Mononuclear cell (primary cell): ENCODE data around the gene IDH3G. TPM values are rescaled to one million over a fixed set of nuclear protein-coding genes. Genes with fewer than 3 reads are reported as not detected.

ENCODE experiments used
- H3K27me3 ChIP-seq: 2 replicates; pipeline ENCODE4 v1.6.0; 2011; ENCODE audit warnings: low read length, control low read depth; ENCODE audit not compliant: insufficient read depth
- H3K4me1 ChIP-seq: 2 replicates; pipeline ENCODE4 v1.5.1; 2011; ENCODE audit warnings: mild to moderate bottlenecking, low read length, control low read depth; ENCODE audit not compliant: insufficient read depth
- H3K4me3 ChIP-seq: 2 replicates; pipeline ENCODE4 v1.5.1; 2011; ENCODE audit warnings: mild to moderate bottlenecking, low read length, moderate library complexity
- H3K9me3 ChIP-seq: 2 replicates; pipeline ENCODE4 v1.5.1; 2011; ENCODE audit warnings: low read depth, mild to moderate bottlenecking, control low read depth, low read length
- total RNA-seq: library from RNA; depleted of rRNA; stranded (reverse); fragments of >200 nt; gene quantifications from one replicate; pipeline ENCODE4 v1.2.3, GENCODE V29; 2012

Gene IDH3G
- total RNA-seq, 1 donor: 42.3 TPM

DNA sequence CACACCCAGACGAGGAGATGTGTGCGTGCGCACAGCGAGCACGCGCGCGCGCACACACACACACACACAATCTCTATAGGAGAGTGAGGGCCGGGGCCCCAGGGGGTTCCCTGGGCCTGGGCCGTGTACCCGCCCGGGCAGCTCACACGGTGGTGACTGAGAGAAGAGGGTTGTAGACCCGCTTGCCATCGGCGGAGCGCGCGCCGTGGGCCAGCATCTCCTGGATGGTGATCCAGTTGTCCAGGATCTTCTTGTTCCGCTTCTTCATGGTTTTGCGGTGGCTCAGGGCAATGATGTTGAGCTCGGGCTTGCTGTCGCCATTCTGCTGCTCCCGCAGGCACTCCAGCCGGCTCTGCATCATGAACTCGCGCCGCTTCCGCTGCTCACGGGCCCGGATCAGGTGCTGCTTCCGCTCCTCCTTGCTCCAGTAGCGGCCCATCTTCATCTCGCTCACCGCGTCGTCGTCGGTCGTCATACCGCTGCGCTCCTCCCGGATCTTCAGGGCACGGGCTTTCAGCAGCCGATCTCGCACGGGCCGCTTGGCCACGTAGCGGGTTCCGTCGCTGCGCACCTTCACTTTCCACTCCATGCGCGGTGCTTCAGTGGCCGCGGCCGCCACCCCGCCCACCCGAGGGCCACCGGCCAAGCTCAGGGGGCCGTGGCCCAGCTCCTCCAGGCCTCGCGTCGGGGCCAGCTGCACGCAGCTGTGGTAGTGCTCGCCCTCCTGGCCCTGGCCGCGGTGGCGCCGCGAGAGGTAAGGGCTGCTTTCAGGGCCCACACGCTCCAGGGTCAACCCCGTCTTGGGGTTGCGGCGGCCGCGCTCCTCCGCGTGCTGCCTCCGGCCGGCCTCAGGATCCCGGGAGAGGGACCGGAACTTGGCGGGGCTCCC is 9.3 kb upstream of the IDH3G start:
- H3K4me1 ChIP-seq: no peaks in the 10 kb centered on the region
- H3K9me3 ChIP-seq: no peaks in the 10 kb centered on the region
- no peak overlapping the region for H3K4me3 ChIP-seq
- H3K27me3 ChIP-seq: no peaks in the 10 kb centered on the region

DNA sequence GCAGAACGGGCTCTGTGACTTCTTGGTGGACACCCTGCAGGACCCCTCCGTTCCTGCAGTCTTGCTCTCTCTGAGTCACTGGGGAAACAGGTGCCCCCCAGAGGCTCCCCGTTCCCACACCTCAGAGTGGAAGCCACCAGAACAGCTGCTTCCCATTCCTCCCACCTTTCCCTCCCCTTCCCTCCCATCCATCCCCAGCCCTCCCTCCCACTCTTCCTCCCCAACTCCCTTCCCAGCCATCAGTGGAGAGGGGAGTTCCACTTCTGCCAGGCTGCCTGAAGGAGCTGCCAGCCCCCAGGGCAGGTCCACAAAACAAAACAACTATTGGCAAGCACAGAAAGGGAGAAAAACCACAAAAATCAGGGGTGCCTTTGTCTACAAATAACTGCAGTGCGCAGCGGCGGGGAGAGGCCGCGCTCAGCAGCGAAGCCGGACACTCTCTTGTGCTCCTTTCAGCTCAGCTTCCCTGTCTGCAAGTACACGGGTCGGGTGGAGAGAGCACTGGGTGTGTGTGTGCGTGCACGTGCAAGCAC is 8.4 kb upstream of the IDH3G start:
- Histone ChIP-seq H3K27me3 (no peaks in the 10 kb centered on the region), H3K4me3 (no peak overlapping the region), H3K9me3 (no peaks in the 10 kb centered on the region), H3K4me1 (no peaks in the 10 kb centered on the region)

- H3K4me1 ChIP-seq: no peaks in the 10 kb centered on the region
- no peaks in the 10 kb centered on the region for H3K27me3 ChIP-seq
- no peaks in the 10 kb centered on the region for H3K9me3 ChIP-seq
- no peak overlapping the region for H3K4me3 ChIP-seq
These were observed 7.5 kb upstream of the IDH3G start for GRCh38 chrX:153801669-153802068.

GRCh38 chrX:153800746-153801145 is 6.6 kb upstream of the IDH3G start:
- H3K4me3 ChIP-seq: no peak overlapping the region
- no peaks in the 10 kb centered on the region for H3K27me3 ChIP-seq
- no peaks in the 10 kb centered on the region for H3K9me3 ChIP-seq
- H3K4me1 ChIP-seq: peaks cover 8% of the 10 kb centered on the region

DNA sequence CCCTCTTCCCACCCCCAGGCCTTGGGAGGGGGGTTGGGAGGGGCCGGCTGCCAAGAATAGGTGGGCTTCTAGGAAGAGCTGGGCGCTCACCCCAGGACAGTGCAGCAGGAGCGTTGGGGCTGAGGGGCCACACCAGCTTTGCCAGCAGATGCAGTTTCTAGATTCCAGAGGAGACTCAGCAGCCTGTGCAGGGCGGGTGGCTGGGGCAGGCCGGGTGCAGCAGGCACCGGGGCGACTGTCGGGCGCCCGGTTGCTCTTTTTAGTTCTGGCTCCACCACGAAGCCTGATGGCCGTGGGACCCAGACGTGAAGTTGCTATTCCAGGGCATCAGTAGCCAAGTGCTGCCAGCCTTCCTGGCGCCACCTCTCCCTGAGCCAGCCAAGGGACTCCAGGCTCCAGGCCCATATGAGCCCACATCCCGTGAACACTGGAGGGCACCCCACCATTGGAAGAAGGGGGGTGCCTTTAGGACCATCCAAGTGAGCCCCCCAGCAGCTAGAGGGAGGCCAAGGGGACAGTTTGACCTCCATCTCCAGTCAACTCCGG is 6.1 kb upstream of the IDH3G start:
- Histone ChIP-seq H3K4me3 (no peak overlapping the region), H3K27me3 (no peaks in the 10 kb centered on the region), H3K4me1 (peaks cover 13% of the 10 kb centered on the region), H3K9me3 (no peaks in the 10 kb centered on the region)

- Histone ChIP-seq H3K4me3 (no peak overlapping the region), H3K27me3 (no peaks in the 10 kb centered on the region), H3K4me1 (peaks cover 14% of the 10 kb centered on the region), H3K9me3 (no peaks in the 10 kb centered on the region)
These were observed 5.2 kb upstream of the IDH3G start for GRCh38 chrX:153799326-153799725.

DNA sequence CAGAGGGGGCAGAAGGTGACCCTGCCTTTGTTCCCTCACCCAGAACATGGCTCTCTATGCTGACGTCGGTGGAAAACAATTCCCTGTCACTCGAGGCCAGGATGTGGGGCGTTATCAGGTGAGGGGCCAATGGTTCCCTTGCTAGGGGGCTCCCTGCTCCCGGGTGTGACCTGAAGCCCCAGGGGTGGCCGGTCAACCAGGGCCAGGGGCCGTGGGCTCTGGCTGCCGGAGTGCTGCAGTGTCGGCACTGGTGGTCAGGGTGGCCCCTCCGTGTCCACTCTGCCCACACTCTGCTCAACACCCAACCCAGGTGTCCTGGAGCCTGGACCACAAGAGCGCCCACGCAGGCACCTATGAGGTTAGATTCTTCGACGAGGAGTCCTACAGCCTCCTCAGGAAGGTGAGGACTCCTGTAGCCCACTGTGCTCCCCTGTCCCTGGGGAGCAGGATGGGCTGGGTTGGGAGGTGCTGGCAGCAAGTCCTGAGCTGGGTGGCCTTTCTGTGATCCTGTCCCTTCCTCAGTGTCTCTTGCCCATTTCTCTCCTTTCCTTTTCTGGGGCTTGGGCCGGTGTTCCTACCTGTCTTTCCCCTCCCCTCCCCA is 3.3 kb upstream of the IDH3G start:
- H3K4me1 ChIP-seq: peaks cover 25% of the 10 kb centered on the region
- H3K27me3 ChIP-seq: no peaks in the 10 kb centered on the region
- no peak overlapping the region for H3K4me3 ChIP-seq
- no peaks in the 10 kb centered on the region for H3K9me3 ChIP-seq

GRCh38 chrX:153794897-153795816 is 982 bp upstream of the IDH3G start:
- peaks cover 29% of the 10 kb centered on the region for H3K4me1 ChIP-seq
- no peaks in the 10 kb centered on the region for H3K9me3 ChIP-seq
- no peaks in the 10 kb centered on the region for H3K27me3 ChIP-seq
- H3K4me3 ChIP-seq: peak overlapping the region; percentile 64

- Histone ChIP-seq H3K27me3 (no peaks in the 10 kb centered on the region), H3K4me1 (peaks cover 29% of the 10 kb centered on the region), H3K9me3 (no peaks in the 10 kb centered on the region), H3K4me3 (peak overlapping the region; percentile 64)
These were observed 884 bp downstream of the IDH3G start for GRCh38 chrX:153793291-153793690.

- H3K9me3 ChIP-seq: no peaks in the 10 kb centered on the region
- H3K27me3 ChIP-seq: no peaks in the 10 kb centered on the region
- peaks cover 29% of the 10 kb centered on the region for H3K4me1 ChIP-seq
- no peak overlapping the region for H3K4me3 ChIP-seq
These were observed 1.8 kb downstream of the IDH3G start for GRCh38 chrX:153792368-153792767.

DNA sequence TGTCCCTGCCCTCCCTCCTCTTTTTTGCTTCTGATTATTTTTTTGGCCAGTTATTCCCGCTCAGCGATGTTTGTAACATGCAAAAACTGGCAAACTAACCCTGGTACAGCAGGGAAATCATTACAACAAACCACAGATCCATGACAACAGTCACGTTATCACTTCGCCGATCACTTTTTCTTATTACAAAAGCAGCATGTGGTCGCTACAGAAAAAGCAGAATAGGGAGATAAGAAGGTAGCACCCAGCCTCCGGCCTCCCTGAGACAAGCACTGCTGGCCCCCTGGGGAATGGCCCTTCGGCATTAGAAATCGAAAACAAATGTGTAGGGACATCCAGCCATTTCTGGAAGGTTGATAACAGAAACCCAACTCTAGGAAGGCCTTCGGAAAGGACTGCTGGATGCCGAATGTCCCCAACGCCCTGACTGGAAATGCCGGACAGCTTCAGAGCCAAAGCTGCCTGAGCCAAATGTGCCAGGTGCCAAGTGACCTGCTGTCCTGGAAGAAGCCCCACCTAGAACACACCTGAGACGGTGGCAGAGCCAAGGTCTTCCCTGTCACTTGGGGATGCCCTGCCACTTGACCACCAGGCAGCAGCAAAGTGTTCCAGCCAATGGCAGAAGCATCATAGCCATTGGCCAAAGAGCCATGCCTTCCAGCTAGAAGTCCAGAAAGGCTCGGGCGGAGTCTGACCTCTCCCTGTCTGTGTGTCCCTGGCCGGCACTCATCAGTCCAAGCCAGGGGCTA is 2.9 kb downstream of the IDH3G start:
- Histone ChIP-seq H3K27me3 (no peaks in the 10 kb centered on the region), H3K4me1 (peaks cover 27% of the 10 kb centered on the region), H3K9me3 (no peaks in the 10 kb centered on the region), H3K4me3 (no peak overlapping the region)

DNA sequence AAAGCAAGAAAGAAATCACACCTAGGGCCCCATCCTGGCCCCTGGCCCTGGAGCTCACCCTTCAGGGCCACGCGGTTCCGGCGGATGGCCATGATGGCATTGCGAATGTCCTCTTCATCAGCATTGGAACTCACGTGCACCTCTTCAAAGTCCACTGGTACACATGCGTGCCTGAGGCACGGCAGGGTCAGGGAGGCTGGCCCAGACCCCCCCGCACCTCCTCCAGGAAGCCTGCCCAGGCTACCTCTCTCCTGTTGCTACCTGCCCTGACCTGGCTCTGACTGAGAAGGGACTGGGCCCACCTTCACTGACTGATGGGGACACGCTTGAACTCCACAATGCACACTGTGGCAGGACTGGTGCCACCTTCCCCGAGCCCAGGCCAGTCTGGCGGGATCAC is 4.5 kb downstream of the IDH3G start:
- H3K9me3 ChIP-seq: no peaks in the 10 kb centered on the region

DNA sequence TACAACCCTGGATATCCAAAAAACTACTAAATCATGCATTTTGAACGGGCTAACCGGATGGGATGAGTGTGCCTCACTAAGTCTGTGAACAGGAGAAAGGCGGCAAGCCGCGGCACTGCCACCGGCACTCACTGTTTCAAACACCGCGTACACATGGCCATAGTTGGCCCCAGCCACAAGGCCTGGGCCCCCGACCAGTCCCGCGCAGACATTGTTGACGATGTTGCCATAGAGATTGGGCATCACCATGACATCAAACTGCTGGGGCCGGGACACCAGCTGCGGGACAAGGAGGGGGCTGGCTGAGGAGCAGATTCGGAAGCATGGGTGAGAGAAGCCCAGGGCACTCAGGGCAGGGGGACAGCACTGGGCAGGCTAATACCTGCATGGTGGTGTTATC is 7.5 kb downstream of the IDH3G start:
- no peaks in the 10 kb centered on the region for H3K4me1 ChIP-seq

More for the DNA sequence above, 4.5 kb downstream of the IDH3G start:
- Histone ChIP-seq H3K4me3 (no peak overlapping the region), H3K27me3 (no peaks in the 10 kb centered on the region), H3K4me1 (peaks cover 15% of the 10 kb centered on the region)

DNA sequence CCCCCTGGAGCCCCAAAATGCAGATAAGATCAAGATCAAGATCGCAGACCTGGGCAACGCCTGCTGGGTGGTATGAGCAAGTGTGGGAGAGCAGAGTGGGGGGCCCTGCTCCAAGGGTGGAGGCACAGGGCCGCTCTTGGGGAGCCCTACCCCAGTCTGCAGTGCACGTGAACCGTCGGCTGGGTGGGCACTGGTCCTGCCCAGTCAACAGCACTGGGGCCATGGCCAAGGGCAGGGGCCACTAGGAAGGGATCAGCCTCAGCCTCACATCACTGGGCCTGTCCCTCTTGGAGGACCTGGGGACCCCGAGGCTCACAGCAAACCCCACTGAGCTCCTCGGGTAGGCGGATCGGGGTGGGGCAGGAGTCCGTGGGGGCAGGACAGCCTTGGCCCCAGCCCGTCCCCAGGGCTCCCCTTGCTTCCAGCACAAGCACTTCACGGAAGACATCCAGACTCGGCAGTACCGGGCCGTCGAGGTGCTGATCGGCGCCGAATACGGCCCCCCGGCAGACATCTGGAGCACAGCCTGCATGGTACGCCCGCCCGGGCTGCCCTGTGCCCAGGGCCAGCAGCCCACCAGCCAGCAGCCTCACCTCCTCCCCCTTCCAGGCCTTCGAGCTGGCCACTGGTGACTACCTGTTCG is 9.7 kb downstream of the IDH3G start:
- H3K27me3 ChIP-seq: no peaks in the 10 kb centered on the region
- H3K4me3 ChIP-seq: no peak overlapping the region
- no peaks in the 10 kb centered on the region for H3K9me3 ChIP-seq
- no peaks in the 10 kb centered on the region for H3K4me1 ChIP-seq

More for the DNA sequence above, 7.5 kb downstream of the IDH3G start:
- no peaks in the 10 kb centered on the region for H3K27me3 ChIP-seq
- no peaks in the 10 kb centered on the region for H3K9me3 ChIP-seq
- H3K4me3 ChIP-seq: no peak overlapping the region
